ENCODE data around the gene ADGRD2. TPM values are rescaled to one million over a fixed set of nuclear protein-coding genes. Genes with fewer than 3 reads are reported as not detected.

ADGRD2 gene
- total and polyA plus RNA-seq, 5 donors = 0.05 to 0.29 (median 0.15) TPM; not detected in 2

- H3K4me1 ChIP-seq (ENCODE audit: control insufficient read depth, insufficient read depth, low read length) = no peaks in the 10 kb centered on the region
- no peak overlapping the region for H3K4me3 ChIP-seq (ENCODE audit: low read length)
- WGBS = 61% methylated on average over 6 of the region's 6 CpGs
- no peaks in the 10 kb centered on the region for H3K27me3 ChIP-seq (ENCODE audit: control insufficient read depth, insufficient read depth)
- peak in 1 of 3 donors; percentile 9 for DNase-seq
- ATAC-seq = no peak
- intact Hi-C loops (cut with DNase I) = loop anchor here in 1 of 4 donors (5.0 kb wide), 1 partner anchor 58 kb away; no protein-coding TSS in a partner anchor
- H3K9me3 ChIP-seq (ENCODE audit: control insufficient read depth, low read length) = no peaks in the 10 kb centered on the region
- H3K27ac ChIP-seq (ENCODE audit: low read length) = no peak overlapping the region
These were observed 29.8 kb downstream of the ADGRD2 start for GRCh38 chr9:124479947-124480620.

- no peaks in the 10 kb centered on the region for H3K27me3 ChIP-seq (ENCODE audit: control insufficient read depth, insufficient read depth)
- DNase-seq (peak in 1 of 3 donors; percentile 38), ATAC-seq (no peak)
- H3K4me3 ChIP-seq (ENCODE audit: low read length) = no peak overlapping the region
- no peak overlapping the region for H3K27ac ChIP-seq (ENCODE audit: low read length)
- 18% methylated on average over 7 of the region's 7 CpGs for WGBS
- no peaks in the 10 kb centered on the region for H3K4me1 ChIP-seq (ENCODE audit: control insufficient read depth, insufficient read depth, low read length)
- intact Hi-C loops (cut with DNase I) = no loop called here
- H3K9me3 ChIP-seq (ENCODE audit: control insufficient read depth, low read length) = no peaks in the 10 kb centered on the region
These were observed 30.4 kb downstream of the ADGRD2 start for GRCh38 chr9:124480621-124480981.

GRCh38 chr9:124481115-124481514 is 30.9 kb downstream of the ADGRD2 start:
- ATAC-seq (no peak), DNase-seq (peak in 1 of 3 donors; percentile 39)
- no peaks in the 10 kb centered on the region for H3K4me1 ChIP-seq (ENCODE audit: control insufficient read depth, insufficient read depth, low read length)
- H3K4me3 ChIP-seq (ENCODE audit: low read length) = no peak overlapping the region
- WGBS = 65% methylated on average over 17 of the region's 17 CpGs
- H3K9me3 ChIP-seq (ENCODE audit: control insufficient read depth, low read length) = no peaks in the 10 kb centered on the region
- intact Hi-C loops (cut with DNase I) = no loop called here
- H3K27ac ChIP-seq (ENCODE audit: low read length) = no peak overlapping the region
- H3K27me3 ChIP-seq (ENCODE audit: control insufficient read depth, insufficient read depth) = no peaks in the 10 kb centered on the region

- no peaks in the 10 kb centered on the region for H3K4me1 ChIP-seq (ENCODE audit: control insufficient read depth, insufficient read depth, low read length)
- 33% methylated on average over 26 of the region's 26 CpGs for WGBS
- H3K9me3 ChIP-seq (ENCODE audit: control insufficient read depth, low read length) = no peaks in the 10 kb centered on the region
- no peak overlapping the region for H3K27ac ChIP-seq (ENCODE audit: low read length)
- no peaks in the 10 kb centered on the region for H3K27me3 ChIP-seq (ENCODE audit: control insufficient read depth, insufficient read depth)
- no peak for ATAC-seq
- no peak overlapping the region for H3K4me3 ChIP-seq (ENCODE audit: low read length)
- peak in 1 of 3 donors; percentile 44 for DNase-seq
- intact Hi-C loops (cut with DNase I) = no loop called here
These were observed 32.3 kb downstream of the ADGRD2 start for GRCh38 chr9:124482431-124483031.

- no peaks in the 10 kb centered on the region for H3K9me3 ChIP-seq (ENCODE audit: control insufficient read depth, low read length)
- intact Hi-C loops (cut with DNase I) = no loop called here
- no peak overlapping the region for H3K4me3 ChIP-seq (ENCODE audit: low read length)
- WGBS = 93% methylated on average over 9 of the region's 9 CpGs
- ATAC-seq (no peak), DNase-seq (peak in 1 of 3 donors; percentile 13)
- H3K27ac ChIP-seq (ENCODE audit: low read length) = no peak overlapping the region
- no peaks in the 10 kb centered on the region for H3K27me3 ChIP-seq (ENCODE audit: control insufficient read depth, insufficient read depth)
- no peaks in the 10 kb centered on the region for H3K4me1 ChIP-seq (ENCODE audit: control insufficient read depth, insufficient read depth, low read length)
These were observed 33.2 kb downstream of the ADGRD2 start for GRCh38 chr9:124483481-124483880.

- Histone ChIP-seq H3K4me1 (ENCODE audit: control insufficient read depth, insufficient read depth, low read length) (no peaks in the 10 kb centered on the region), H3K27me3 (ENCODE audit: control insufficient read depth, insufficient read depth) (no peaks in the 10 kb centered on the region), H3K4me3 (ENCODE audit: low read length) (no peak overlapping the region), H3K9me3 (ENCODE audit: control insufficient read depth, low read length) (no peaks in the 10 kb centered on the region), H3K27ac (ENCODE audit: low read length) (no peak overlapping the region)
- DNase-seq = peak in 2 of 3 donors; percentile 38 to 47
- intact Hi-C loops (cut with DNase I) = no loop called here
- 73% methylated on average over 13 of the region's 13 CpGs for WGBS
- ATAC-seq = no peak
These were observed 35.0 kb downstream of the ADGRD2 start for GRCh38 chr9:124485201-124485600.

GRCh38 chr9:124485936-124486335 is 35.7 kb downstream of the ADGRD2 start:
- ATAC-seq (no peak), DNase-seq (peak in 2 of 3 donors; percentile 12 to 31)
- intact Hi-C loops (cut with DNase I) = no loop called here
- Histone ChIP-seq H3K4me1 (ENCODE audit: control insufficient read depth, insufficient read depth, low read length) (no peaks in the 10 kb centered on the region), H3K27ac (ENCODE audit: low read length) (no peak overlapping the region), H3K9me3 (ENCODE audit: control insufficient read depth, low read length) (no peaks in the 10 kb centered on the region), H3K27me3 (ENCODE audit: control insufficient read depth, insufficient read depth) (no peaks in the 10 kb centered on the region), H3K4me3 (ENCODE audit: low read length) (no peak overlapping the region)
- 56% methylated on average over 15 of the region's 15 CpGs for WGBS

GRCh38 chr9:124486778-124487259 is 36.6 kb downstream of the ADGRD2 start:
- Histone ChIP-seq H3K4me3 (ENCODE audit: low read length) (no peak overlapping the region), H3K27ac (ENCODE audit: low read length) (no peak overlapping the region), H3K27me3 (ENCODE audit: control insufficient read depth, insufficient read depth) (no peaks in the 10 kb centered on the region), H3K9me3 (ENCODE audit: control insufficient read depth, low read length) (no peaks in the 10 kb centered on the region), H3K4me1 (ENCODE audit: control insufficient read depth, insufficient read depth, low read length) (no peaks in the 10 kb centered on the region)
- 41% methylated on average over 17 of the region's 17 CpGs for WGBS
- no peak for ATAC-seq
- intact Hi-C loops (cut with DNase I) = no loop called here
- DNase-seq = peak in 1 of 3 donors; percentile 6

- H3K4me1 ChIP-seq (ENCODE audit: control insufficient read depth, insufficient read depth, low read length) = no peaks in the 10 kb centered on the region
- no peak overlapping the region for H3K27ac ChIP-seq (ENCODE audit: low read length)
- DNase-seq (peak in 1 of 3 donors; percentile 47), ATAC-seq (no peak)
- no peak overlapping the region for H3K4me3 ChIP-seq (ENCODE audit: low read length)
- WGBS = 27% methylated on average over 40 of the region's 40 CpGs
- no peaks in the 10 kb centered on the region for H3K27me3 ChIP-seq (ENCODE audit: control insufficient read depth, insufficient read depth)
- H3K9me3 ChIP-seq (ENCODE audit: control insufficient read depth, low read length) = no peaks in the 10 kb centered on the region
- intact Hi-C loops (cut with DNase I) = no loop called here
These were observed 37.3 kb downstream of the ADGRD2 start for GRCh38 chr9:124487260-124488182.

- Histone ChIP-seq H3K9me3 (ENCODE audit: control insufficient read depth, low read length) (no peaks in the 10 kb centered on the region), H3K4me1 (ENCODE audit: control insufficient read depth, insufficient read depth, low read length) (no peaks in the 10 kb centered on the region), H3K4me3 (ENCODE audit: low read length) (no peak overlapping the region), H3K27ac (ENCODE audit: low read length) (no peak overlapping the region), H3K27me3 (ENCODE audit: control insufficient read depth, insufficient read depth) (no peaks in the 10 kb centered on the region)
- ATAC-seq = no peak
- WGBS = 88% methylated on average over 8 of the region's 8 CpGs
- intact Hi-C loops (cut with DNase I) = no loop called here
- DNase-seq = no peak
These were observed 38.5 kb downstream of the ADGRD2 start for GRCh38 chr9:124488641-124489210.

Measured in right cardiac atrium (tissue), 5 donors.